GM12873 (cell line): ENCODE results near the gene GP1BA.

Source experiments
- CTCF ChIP-seq: IDR thresholded peaks from 2 replicates; pipeline ENCODE4 v1.5.1; 2012; ENCODE audit warnings: low read depth, mild to moderate bottlenecking, moderate library complexity, low read length, control low read depth; ENCODE audit not compliant: insufficient read depth; ENCODE audit errors: missing control alignments

Gene GP1BA

GRCh38 chr17:4947411-4948165 lies 15.5 kb downstream of the GP1BA start:
- no peak for TF ChIP-seq CTCF

- TF ChIP-seq CTCF, result no peak
Observed at GRCh38 chr17:4948166-4948930, 16.3 kb downstream of the GP1BA start, which contains the start of gene PFN1. Gene PFN1 (minus strand): TSS chr17:4948530. CDS start chr17:4948394, 136 bp downstream.

DNA sequence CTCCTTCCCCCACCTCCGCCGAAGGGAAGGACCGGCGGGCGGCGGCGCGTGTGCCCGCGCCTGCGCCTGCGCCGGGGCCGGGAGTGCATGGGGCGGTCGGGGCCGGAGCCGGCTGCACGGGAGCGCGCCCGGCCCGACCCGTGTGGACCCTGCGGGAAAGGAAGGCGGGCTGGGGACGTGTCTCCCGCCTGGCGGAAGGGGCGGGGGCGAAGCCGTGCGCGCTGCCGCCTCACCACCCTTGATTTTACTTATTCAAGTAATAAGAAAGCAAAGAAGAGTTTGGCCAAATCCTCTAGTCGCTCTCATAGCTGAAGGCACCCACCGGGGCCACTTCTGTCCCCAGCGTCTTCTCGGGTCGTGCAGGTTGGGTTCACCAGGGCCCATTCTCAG lies 16.8 kb downstream of the GP1BA start:
- TF ChIP-seq CTCF, result no peak

- no peak for TF ChIP-seq CTCF
Observed at GRCh38 chr17:4949321-4950074, 17.4 kb downstream of the GP1BA start.

DNA sequence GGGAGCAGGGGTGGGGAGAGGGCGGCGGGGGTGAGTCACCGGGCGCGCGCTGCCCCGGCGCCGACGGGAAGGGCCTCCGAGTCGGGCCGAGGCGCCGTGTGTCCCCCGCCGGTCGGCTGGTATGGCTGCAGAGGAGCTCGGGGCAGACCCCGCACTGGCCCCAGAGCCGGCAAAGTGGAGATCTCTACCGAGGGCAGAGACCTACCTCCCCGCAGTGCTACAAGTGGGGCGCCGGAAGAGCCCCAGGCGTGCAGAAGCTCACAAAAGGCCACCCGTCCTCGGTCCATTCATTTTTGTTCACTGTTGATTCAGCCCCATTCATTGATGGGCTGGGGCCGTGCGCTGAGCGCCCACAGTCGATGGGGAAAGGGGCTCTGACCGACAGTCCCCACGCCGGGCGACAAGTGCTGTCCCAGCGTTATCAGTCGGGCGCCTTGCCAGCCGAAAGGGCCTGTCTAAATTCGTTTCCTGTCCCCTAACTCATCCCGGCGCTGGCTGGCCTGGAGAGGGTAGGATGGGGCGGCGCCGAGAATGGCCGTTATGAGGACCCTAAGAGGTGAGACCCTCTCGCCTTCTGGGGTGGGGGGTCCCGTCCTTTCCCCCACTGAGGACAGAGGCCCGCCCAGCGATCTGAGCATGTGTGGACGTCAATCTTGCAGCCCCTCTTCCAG lies 18.1 kb downstream of the GP1BA start:
- no peak for TF ChIP-seq CTCF

- no peak for TF ChIP-seq CTCF
Observed at GRCh38 chr17:4950746-4951204, 18.7 kb downstream of the GP1BA start, which contains the start of gene ENO3. Gene ENO3 (plus strand): TSS chr17:4951119. CDS start chr17:4951830, 711 bp downstream.
